ENCODE measurements around the gene SHCBP1.
"Not testable (repeated sequence)": the region's sequence is repeated elsewhere in the genome, so short reads cannot be mapped to it uniquely, and the experiment has no call there.

SHCBP1 gene

GRCh38 chr16:46558018-46558417, 63.2 kb downstream of the SHCBP1 start:
- no peaks in the 10 kb centered on the region for H3K4me1 ChIP-seq
- H2AFZ ChIP-seq: no peak overlapping the region
- no peak overlapping the region for H3K4me3 ChIP-seq (ENCODE audit: low read depth, low read length)
- no peaks in the 10 kb centered on the region for H3K36me3 ChIP-seq (ENCODE audit: control insufficient read depth, insufficient read depth, low read length)
- H3K9me3 ChIP-seq (ENCODE audit: control insufficient read depth, low read length): no peaks in the 10 kb centered on the region
- H3K9ac ChIP-seq: no peak overlapping the region
- H3K4me2 ChIP-seq (ENCODE audit: low read length): no peak overlapping the region
- TF ChIP-seq CTCF (IDR thresholded peaks at IDR 0.05): no peak
- no peaks in the 10 kb centered on the region for H3K79me2 ChIP-seq
- H3K27me3 ChIP-seq (ENCODE audit: control insufficient read depth, insufficient read depth, low read length): no peaks in the 10 kb centered on the region
- no peak overlapping the region for H3K27ac ChIP-seq

DNA sequence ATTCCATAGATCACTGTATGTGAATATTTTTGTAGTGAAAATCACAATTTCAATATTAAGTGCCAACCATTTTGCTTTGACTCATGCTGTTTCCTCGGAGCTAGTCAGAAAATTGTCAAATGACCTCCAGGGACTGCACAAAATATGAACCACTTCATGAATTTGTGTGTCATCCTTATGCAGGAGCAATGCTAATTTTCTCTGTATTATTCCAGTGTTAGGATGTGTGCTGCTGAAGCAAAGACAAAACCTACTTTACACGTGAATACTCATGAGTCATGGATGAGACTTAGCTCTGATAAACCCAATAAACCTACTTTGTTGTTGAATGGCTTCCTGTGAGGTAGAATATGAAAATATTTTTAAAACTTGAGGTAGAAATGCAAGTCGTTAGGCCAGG, 65.2 kb downstream of the SHCBP1 start:
- no peaks in the 10 kb centered on the region for H3K27me3 ChIP-seq (ENCODE audit: control insufficient read depth, insufficient read depth, low read length)
- no peaks in the 10 kb centered on the region for H3K9me3 ChIP-seq (ENCODE audit: control insufficient read depth, low read length)
- H3K4me2 ChIP-seq (ENCODE audit: low read length): no peak overlapping the region
- no peaks in the 10 kb centered on the region for H3K79me2 ChIP-seq
- no peaks in the 10 kb centered on the region for H3K4me1 ChIP-seq
- no peaks in the 10 kb centered on the region for H3K36me3 ChIP-seq (ENCODE audit: control insufficient read depth, insufficient read depth, low read length)
- TF ChIP-seq CTCF (IDR thresholded peaks at IDR 0.05): no peak
- no peak overlapping the region for H3K4me3 ChIP-seq (ENCODE audit: low read depth, low read length)
- no peak overlapping the region for H2AFZ ChIP-seq
- no peak overlapping the region for H3K27ac ChIP-seq
- H3K9ac ChIP-seq: no peak overlapping the region

DNA sequence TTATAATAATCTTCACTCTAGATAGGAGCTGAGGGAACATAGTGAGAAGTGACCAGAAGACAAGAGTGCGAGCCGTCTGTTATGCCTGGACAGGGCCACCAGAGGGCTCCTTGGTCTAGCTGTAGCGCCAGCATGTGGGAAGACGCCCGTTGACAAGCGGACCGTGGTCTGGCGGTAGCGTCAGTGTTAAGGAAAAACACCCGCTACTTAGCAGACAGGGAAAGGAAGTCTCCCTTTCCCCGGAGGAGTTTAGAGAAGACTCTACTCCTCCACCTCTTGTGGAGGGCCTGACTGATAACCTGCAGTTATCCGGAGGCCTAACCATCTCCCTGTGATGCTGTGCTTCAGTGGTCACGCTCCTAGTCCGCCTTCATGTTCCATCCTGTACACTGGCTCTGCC, 66.7 kb downstream of the SHCBP1 start:
- not testable (repeated sequence) for H3K27me3 ChIP-seq (ENCODE audit: control insufficient read depth, insufficient read depth, low read length); H3K9ac ChIP-seq; H3K4me1 ChIP-seq; H2AFZ ChIP-seq; H3K4me2 ChIP-seq (ENCODE audit: low read length); H3K27ac ChIP-seq; H3K79me2 ChIP-seq; H3K36me3 ChIP-seq (ENCODE audit: control insufficient read depth, insufficient read depth, low read length); H3K4me3 ChIP-seq (ENCODE audit: low read depth, low read length); H3K9me3 ChIP-seq (ENCODE audit: control insufficient read depth, low read length)
- peak; percentile 51 for TF ChIP-seq CTCF (IDR thresholded peaks at IDR 0.05)

- H3K27me3 ChIP-seq (ENCODE audit: control insufficient read depth, insufficient read depth, low read length): no peaks in the 10 kb centered on the region
- H3K79me2 ChIP-seq: no peaks in the 10 kb centered on the region
- H3K4me3 ChIP-seq (ENCODE audit: low read depth, low read length): no peak overlapping the region
- no peak for TF ChIP-seq CTCF (IDR thresholded peaks at IDR 0.05)
- H3K9ac ChIP-seq: no peak overlapping the region
- H3K27ac ChIP-seq: no peak overlapping the region
- no peaks in the 10 kb centered on the region for H3K9me3 ChIP-seq (ENCODE audit: control insufficient read depth, low read length)
- no peaks in the 10 kb centered on the region for H3K4me1 ChIP-seq
- H3K36me3 ChIP-seq (ENCODE audit: control insufficient read depth, insufficient read depth, low read length): no peaks in the 10 kb centered on the region
- no peak overlapping the region for H2AFZ ChIP-seq
- no peak overlapping the region for H3K4me2 ChIP-seq (ENCODE audit: low read length)
These were observed 71.7 kb downstream of the SHCBP1 start for GRCh38 chr16:46549477-46549876.

All from parathyroid adenoma (tissue), 2 donors.